Stimulated activated CD4-positive, alpha-beta T cell treated with anti-CD3 and anti-CD28 coated beads, TNF-alpha, amount 100 ng/mL, for 1 hour (primary cell): ENCODE data around the gene BTBD8.

Experiments used
- DNase-seq, 3 donors: peaks; one replicate each; pipeline ENCODE4 v3.0.0-alpha.2; 2020; ENCODE audit warnings: low read depth in 3 of 3, low spot score in 1 of 3

Gene BTBD8

DNA sequence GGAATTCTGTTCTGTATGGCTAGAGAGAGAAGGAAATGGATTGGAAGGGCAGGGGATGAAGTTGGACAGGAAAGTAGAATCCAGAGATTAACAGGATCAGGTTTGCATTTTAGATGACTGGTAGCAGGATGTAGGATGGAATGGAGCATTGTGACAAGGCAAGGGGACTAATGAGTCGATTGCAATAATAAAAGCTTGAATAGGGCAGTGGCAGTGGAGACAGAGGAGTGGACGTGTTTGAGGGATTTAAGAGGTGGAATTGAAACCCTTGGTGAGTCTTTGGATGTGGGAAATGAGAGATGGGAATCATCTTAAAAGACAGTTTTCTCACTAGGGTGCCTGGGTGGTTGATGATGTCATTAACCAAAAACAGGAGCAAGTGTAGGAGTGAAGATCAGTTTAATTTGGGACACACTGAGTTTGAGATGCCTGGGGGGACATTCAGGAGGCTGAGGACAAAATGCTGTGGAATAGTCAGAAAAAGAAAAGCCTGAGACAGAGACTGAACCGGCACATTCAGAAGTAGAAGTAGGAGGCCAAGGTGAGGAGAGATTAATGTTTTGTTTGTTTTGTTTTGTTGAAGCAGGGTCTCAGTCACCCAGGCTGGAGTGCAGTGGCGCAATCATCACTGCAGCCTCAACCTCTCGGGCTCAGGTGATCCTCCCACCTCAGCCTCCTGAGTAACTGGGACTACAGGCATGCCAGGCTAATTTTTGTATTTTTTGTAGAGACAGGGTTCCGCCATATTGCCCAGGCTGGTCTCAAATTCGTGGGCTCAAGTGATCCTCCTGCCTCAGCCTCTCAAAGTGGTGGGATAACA is 108.5 kb downstream of the BTBD8 start:
- no peak for DNase-seq

- no peak for DNase-seq
These were observed 111.6 kb downstream of the BTBD8 start for GRCh38 chr1:92191726-92192125.

DNA sequence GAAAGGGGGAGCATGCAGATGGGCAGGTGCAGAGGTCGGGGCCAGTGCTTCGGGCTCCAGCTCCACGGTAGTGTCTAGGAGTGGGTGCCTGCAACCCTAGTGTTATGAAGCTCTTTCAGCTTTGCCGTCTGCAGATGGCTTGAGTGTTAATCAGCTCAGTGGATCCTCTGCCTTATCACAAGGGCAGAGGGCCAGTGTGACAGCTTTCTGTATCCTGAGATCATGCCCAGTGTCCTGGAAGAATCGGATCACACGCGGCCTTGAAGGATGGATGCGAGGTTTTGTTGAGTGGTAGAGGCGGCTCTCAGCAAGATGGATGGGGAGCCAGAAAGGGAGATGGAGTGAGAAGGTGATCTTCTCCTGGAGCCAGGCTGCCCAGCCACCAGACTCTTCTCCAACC is 112.1 kb downstream of the BTBD8 start:
- DNase-seq: no peak

DNA sequence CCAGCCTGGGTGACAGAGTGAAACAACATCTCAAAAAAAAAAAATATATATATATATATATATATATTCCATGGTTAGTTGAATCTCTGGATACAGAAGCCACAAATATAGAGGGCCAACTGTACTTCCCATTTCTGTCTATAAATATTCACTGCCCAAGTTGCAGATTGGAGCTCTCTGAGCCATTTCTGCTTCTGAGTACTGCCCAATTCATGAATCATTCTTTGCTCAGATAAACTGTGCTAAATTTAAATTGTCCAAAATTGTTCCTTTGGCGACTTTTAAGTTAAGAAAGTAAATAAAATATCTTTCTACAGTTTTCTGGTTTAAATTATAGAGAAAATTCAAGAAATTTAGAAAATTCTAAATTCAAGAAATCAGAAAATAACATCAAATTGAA is 114.4 kb downstream of the BTBD8 start:
- DNase-seq: no peak

- DNase-seq: no peak
These were observed 121.8 kb downstream of the BTBD8 start for GRCh38 chr1:92201973-92202372.

GRCh38 chr1:92203105-92203504 is 123.0 kb downstream of the BTBD8 start:
- DNase-seq: no peak

- DNase-seq: no peak
These were observed 130.6 kb downstream of the BTBD8 start for GRCh38 chr1:92210701-92211100.

- no peak for DNase-seq
These were observed 131.0 kb downstream of the BTBD8 start for GRCh38 chr1:92211166-92211565.

GRCh38 chr1:92217721-92218120 is 137.6 kb downstream of the BTBD8 start, which contains the start of gene C1orf146:
C1orf146 (plus strand) TSS chr1:92217915; CDS start chr1:92231421, 13,506 bp downstream.
- no peak for DNase-seq

GRCh38 chr1:92218559-92218958 is 138.4 kb downstream of the BTBD8 start:
- no peak for DNase-seq

- DNase-seq: no peak
These were observed 138.9 kb downstream of the BTBD8 start for GRCh38 chr1:92219028-92219427.

DNA sequence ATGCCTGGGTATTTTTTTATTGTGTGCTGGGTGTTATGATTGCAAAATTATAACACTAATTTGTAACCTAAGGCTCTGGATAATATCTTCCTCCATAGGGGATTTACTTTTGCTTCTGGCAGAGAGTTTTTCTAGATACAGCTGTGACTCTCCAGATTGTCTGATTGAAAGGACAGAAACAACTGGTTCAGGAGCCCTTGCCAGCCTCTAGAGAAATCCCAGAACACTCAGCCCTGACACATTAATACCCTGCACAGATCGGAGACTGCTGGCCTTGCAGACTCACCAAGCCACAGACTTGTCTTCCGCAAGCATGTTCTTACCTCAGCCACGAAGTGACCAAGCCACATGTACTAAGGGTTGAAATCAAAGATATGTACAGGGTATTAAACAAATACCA is 148.3 kb downstream of the BTBD8 start:
- no peak for DNase-seq

DNA sequence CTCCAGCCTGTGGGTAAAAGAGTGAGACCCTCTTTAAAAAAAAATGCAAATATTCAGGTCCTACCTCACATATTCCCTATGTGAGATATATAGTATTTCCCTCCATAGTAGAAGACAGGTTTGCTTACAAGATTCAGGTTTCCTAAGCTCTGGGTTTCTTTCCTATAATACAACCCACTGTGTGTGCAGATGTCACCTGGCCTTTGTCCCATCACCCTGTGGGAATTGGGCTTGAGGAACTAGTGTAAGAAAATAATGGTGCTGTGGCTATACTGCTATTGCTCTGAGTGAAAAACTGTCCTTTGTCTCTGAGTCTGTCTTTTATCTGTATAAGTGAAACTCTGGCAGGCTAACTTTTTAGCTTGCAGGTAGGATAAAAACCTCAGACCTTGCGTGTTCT is 150.6 kb downstream of the BTBD8 start:
- DNase-seq: no peak
